Stimulated activated CD4-positive, alpha-beta T cell treated with anti-CD3 and anti-CD28 coated beads, Interleukin-1b, Interleukin-23, amount 100 ng/mL, for 48 hours (primary cell): ENCODE data around the gene UGT3A1.

ENCODE experiments used
- DNase-seq: peaks from one replicate; pipeline ENCODE4 v3.0.0-alpha.2; 2020

Gene UGT3A1

DNA sequence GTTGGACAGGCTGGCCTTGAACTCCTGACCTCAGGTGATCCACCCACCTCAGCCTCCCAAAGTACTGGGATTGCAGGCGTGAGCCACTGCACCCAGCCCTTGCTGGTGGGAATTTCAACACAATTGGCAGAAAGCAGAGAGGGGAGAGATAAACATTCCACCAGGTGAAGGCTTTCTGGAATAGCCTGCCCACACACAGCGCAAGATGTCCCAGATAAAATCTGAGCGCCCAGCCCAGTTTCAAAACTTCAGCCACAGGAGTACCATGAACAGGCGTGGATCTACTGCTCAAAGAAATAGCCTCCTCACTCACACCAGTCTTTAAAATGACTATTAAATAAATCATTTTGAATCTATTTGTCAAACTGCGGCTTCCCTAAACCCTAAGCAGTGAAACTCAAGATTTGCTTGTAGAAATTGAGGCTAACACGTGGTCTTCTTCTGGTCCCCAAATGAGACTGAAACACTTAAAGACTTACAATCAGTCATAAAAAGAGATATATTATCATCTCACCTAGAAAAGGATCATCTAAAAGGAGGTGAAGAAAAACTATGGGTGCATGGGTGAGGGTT, 87.5 kb downstream of the UGT3A1 start:
- no peak for DNase-seq

DNA sequence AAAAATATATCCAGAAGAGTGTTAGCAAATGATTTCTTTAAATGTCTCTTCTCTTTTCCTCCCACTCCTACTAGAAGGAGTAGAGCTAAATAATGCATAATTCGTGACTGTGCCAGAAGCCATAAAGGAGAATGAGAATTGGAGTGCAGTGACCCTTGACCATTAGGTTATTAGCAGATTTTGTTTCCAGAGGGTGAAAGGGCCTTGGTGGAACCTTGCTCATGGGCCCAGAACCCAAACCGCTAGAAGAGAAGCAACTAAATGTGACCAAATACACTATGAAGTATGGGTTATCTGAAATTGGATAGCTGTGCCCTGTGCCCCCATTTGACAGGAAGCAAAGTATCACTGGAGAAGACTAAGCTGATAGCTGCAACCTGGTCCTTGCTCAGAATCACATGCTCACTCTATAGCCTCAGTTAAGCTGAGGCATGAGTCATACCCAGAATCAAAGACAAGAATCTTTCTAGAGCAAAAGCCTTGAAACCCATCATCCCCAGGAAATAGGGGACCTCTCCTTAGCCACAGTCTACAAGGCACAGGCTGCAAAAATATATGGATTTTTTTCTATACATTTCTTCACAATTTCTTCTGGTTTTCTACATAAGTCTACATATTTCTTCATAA, 89.0 kb downstream of the UGT3A1 start:
- DNase-seq: no peak
